DMS153 (cell line): ENCODE data around the gene PEPD.

Source experiments
- DNase-seq: peaks from one replicate; lab custom pipeline; 2025; lab: John Stamatoyannopoulos, UW

The PEPD gene

DNA sequence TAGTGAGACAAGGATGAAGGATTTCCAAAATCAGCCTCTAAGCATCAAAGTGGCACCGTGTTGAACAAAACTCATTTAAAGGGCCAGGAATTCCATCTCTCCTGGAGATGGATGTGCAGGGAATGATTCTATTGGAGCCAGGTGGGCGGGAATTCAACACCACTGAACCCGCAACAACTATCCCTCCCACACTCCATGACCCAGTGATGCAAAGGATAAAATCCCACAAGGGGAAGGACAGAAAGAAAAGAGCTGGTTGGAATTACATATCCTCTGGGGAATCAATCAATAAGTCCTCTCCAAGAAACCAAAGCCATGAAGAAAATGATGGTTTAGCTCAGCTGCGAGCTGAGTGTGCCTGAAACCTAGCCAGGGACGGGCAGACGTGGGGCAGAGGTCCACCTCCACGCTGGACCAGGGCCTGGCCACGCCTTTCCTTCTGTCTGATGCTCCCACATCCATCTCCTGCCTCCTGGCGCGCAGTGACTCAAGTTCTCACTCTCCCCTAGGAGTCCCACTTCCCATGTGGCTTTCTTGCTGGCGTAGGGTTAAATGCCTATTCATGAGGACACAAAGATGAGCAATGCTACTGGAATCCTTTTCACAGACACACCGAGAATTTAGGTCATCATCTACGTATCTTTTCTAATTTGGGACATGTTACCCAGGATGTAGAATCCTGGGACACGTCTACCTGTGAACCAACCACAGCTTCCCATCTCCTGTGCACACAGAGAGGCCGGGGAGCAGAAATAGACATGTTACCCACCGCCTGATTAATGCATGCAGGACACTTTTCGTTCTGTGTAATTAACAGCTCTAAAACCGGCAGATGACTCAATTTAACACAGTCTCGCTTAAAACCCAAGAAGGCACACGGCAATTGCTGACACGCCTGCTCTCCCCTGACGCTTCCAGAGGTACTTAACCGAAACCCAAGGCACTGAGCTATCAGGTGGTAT, 48.6 kb downstream of the PEPD start:
- DNase-seq, result no peak

- DNase-seq, result no peak
Observed at GRCh38 chr19:33472226-33472625, 49.4 kb downstream of the PEPD start.

DNA sequence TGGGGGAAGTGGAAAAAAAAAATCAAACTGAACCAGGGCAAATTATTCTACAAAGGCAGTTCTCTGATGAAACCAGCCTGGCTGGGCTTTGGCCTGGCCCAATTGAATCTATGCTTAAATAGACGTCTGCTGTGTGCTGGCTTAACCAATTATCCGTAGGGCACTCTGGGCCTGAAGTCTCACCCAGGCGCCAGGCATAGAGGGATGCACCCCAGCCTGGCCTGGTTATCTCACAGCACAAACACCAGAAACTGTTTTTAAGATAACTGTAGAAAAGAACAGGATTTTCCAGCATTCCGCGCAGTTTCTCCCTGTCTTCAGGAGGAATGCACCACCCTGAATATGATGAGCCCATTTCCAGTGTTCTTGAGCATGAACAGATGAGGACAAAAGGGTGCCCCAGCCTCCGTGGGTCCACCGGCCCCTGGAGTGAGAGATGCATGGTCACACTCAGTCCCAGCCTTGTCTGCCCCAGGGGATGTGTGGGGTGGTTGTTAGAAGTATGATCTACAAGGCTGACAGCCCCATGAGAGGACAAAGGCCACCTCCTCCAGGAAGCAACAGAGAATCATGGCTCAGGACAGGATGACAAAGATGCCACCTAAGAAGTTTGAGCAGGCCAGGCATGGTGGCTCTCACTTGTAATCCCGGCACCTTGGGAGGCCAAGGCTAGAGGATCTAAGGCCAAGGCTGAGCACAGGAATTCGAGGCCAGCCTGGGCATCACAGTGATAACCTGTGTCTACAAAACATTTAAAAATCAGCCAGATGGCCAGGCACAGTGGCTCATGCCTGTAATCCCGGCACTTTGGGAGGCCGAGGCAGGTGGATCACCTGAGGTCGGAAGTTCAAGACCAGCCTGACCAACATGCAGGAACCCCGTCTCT, 50.2 kb downstream of the PEPD start:
- DNase-seq, result no peak

DNA sequence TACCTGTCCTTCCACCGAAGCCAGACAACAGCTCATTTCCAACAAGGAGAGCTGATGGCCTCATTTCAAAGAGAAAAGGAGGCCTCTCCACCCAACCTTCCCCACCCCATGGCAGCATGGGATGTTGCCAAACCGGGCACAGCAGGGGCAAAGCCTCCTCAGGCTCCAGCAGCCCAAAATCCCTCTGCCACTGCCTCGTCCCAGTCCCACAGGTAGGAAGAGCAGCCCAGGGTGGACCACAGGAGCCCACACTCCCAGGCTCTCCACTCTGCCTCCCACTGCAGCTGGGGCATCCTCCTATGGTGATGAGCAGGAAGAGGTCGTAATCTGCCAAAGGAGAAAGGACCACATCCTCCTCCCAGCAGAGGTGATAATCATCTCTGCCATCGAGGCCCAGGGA, 50.9 kb downstream of the PEPD start:
- no peak for DNase-seq

DNA sequence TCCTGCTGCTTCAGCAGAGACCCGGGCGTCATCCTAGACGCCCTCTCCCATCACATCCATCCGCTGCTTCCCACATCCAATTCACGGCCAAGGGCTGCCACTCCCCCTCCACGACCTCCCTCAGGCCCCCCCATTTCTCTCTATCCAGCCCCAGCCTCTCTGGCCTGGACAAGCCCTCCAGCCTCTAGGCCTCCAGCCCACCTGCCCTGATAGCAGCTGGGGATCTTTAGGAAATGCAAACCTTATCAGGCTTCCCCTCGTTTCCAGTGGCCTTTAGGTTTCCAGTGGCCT, 51.6 kb downstream of the PEPD start:
- DNase-seq, result no peak

- DNase-seq, result no peak
Observed at GRCh38 chr19:33469171-33470039, 52.2 kb downstream of the PEPD start.

GRCh38 chr19:33468361-33469170, 53.0 kb downstream of the PEPD start:
- DNase-seq, result no peak

DNA sequence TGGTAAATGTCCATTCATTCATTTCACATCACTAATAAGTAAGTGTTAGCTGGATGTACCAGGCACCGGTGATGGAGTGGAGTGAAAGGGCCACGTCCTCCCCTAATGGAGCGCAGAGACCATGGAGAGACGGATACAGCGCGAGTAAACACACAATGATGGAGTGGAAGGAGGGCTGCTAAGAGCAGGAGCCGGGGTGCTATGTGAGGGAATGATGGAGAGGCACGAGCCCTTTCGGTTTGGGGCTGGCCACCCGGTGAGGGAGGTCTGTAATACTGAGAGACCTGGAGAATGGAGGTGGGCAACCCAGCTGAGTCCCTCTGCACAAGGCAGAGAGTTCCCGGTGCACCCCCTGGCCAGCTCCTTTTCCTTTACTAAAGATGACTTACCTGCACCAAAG, 53.7 kb downstream of the PEPD start:
- DNase-seq, result no peak

DNA sequence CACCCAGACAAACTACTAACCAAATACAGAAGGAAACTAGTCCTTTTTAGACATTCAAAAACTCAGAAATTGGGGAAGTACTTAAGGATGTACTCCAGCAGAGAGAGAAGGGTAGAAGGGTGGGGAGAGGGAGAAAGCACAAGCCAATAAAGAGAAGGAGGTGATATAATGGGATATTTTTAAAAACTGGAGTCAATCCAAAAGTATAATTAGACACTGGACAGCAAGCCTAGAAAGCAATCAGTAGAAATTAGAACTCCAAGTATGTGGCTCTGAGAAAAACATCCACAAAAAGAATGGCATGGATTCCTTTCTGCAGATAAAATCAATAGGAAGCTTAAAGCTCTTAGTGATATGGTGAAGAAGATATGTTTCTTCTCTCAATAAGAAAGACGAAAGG, 55.8 kb downstream of the PEPD start:
- DNase-seq, result no peak

DNA sequence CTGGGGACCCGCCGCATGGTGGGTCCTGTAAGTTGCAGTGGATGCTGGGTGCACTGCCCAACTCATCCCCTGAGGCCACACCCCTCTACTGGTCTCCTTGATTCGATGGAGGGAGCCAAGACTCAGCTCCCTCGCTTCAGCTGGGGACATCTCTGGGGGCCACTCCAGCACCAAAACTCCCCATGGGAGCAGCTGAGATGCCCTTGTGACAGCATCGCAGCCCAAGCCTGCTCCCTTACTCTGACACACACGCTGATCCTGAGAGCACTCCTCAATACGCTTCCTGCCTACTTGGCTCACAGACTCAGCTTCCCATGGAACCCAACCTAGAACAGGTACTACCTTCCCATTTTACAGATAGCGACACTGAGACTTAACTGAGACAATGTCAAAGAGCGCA, 56.2 kb downstream of the PEPD start:
- DNase-seq, result no peak

DNA sequence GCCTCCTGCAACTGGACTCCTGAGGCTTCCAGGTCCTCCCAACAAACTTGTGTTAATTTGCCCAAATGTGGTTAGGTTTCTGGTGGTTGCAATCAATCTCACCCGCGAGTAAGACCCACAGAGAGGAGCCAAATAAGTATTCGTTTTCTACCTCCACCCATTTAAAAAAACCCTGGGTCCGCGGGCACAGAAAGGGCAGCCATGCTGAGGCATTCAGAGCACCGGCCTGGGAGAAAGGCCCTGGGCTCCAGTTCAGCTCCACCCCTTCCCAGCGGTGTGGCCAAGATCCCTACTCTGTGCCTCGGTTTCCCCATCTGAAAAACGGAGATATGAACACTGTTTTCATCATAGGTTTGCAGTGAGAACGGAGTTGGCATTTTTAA, 56.9 kb downstream of the PEPD start:
- DNase-seq, result no peak

DNA sequence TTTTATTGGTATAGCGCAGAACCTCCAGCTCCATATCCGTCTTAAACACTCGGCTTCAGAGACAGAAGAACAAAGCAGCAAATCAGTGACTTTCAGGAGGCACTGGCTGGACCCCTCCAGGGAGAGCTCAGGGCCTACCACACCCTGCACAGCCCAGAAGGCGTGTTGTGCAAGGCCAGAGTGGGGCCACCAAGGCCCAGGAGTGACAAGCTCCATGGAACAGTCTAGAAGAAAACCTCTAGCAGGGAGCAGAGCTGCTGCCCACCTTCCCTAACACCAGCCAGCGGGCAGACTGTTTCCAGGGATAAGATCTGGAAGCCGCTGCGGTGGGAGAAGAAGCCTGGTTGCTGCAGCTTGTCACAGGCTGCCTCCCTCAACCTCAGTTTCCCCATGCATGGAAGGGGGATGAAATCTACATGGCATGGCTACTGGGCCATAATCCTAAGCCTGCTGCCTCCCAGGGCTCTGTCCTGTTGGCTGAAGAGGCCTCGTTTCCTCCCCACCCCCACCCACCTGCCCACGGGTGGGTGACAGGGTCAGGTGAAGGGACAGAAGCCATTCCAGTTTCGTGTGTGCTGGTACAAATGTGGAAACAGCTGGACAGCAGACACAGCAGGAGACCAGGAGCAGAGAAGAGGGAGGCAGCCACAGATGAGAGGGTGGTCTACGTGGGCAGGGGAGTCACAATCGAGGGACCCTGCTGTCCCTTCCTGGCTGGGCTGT, 57.4 kb downstream of the PEPD start:
- no peak for DNase-seq

DNA sequence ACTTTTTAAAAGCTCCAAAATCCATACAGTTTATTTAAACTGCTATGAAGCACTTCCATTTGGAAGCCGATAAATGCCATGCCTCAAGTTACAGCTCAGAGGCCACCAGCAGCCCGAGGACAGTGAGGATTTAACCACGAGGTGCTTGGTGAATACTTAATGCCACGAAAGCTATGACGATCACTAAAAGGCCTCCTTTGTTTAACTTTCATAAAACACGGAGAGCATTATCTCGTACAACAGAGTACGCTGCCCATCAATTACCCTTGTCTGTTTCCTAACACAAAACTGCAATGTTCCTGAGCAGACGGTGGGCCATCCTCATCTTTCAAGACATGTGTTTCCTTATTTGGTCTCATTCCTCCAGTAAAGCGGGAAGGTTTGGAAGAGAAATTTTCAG, 58.4 kb downstream of the PEPD start:
- no peak for DNase-seq

DNA sequence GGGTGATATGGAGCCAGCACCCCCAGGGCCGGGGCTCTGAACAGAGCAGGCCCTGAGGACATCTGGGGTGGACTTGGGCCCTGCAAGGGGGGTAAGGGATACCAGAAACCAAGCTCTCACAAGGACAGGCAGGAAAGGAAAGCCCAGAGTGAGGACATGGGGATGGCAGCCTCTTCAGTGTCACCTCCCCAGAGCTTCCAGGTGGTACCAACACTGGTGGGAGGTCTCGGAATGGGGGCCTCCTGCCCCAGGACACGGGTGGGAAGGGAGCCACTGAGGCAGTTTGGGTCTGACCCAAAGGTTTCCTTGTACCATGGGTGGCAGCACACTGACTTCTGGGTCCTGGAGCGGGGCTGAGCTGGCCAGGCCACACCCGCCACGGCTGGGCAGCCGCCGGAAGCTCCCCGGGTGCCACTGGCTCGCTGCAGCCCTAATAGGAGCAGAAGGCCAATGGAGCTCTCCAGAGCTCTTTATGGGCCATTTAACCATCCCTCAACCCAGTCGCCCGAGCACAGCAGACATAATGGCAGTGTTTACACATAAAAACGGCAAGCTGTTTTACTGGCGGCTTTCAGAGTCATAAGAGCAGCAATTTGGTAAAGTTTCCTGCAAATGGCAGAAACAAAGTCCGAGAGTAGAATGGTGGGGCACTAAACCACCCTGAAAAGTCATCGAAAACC, 59.3 kb downstream of the PEPD start:
- DNase-seq, result peak; percentile 5

DNA sequence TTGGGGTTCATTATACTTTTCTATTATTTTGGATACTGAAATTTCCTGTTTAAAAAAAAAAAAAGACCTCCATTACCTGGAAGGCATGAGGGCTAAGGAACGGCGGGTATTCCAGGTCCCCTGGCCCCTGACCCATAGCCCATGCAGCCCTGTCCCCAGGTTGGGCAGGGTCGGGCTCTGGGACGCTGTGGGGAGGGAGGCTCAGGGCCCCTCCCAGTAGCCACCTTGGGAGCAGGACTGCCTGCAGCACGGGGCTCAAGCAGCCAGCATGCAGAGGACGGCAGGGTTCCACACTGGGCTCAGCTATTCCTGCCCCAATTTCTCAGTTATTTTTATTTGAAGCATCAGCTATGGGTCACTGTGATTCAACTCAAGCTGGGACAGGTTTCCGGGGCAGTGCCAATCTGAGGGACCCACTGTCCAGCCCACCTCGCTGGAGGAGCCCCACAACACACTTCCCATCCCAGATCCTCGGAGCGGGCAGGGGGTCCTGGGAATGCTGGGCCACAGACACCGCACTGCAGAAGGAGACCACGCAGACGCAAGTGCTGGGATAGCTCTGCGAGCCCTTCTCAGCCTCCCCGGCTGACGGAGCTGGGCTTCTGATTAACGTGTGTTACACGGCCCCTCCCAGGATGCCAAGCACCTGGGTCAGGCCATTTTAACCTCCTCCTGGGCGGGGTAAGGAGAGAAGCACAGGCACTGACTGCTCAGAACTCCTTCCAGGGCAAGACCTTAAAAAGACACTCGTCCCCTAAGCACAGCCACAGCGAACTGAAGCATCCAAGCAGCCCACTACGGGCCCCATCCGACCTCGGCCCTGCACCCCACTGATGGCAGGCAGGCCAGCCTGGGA, 60.1 kb downstream of the PEPD start:
- no peak for DNase-seq

DNA sequence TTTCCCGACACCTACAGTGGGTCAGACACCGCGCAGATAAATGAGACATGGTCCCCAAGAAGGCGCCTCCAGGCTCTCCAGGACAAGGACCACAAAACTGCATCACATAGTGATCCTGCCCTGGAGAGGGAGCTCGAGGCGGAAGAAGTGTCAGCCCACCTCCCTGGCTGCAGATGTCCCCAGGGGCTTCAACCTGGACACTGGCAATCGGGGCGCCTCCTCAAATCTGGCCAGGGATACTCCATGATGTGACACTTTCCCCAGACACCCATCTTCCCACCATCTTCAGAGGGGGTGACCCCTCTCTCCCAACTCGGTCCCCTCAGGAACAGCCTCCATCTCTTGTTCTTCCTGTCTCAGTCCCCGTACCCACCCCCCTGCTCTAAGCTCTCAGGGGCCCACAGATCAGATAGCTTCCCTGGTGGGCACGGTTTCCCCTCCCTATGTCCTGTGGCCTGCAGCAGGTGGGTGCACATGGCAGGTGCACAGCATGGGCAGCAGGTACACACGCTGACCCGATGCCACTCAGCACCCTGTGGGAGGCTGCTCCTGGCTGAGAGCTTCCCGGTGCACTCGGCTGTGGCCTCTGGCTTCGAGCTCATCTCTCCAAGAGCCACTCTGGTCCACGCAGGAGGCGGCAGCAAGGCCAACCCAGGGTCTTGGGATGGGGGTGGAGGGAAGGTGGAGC, 61.2 kb downstream of the PEPD start:
- no peak for DNase-seq

DNA sequence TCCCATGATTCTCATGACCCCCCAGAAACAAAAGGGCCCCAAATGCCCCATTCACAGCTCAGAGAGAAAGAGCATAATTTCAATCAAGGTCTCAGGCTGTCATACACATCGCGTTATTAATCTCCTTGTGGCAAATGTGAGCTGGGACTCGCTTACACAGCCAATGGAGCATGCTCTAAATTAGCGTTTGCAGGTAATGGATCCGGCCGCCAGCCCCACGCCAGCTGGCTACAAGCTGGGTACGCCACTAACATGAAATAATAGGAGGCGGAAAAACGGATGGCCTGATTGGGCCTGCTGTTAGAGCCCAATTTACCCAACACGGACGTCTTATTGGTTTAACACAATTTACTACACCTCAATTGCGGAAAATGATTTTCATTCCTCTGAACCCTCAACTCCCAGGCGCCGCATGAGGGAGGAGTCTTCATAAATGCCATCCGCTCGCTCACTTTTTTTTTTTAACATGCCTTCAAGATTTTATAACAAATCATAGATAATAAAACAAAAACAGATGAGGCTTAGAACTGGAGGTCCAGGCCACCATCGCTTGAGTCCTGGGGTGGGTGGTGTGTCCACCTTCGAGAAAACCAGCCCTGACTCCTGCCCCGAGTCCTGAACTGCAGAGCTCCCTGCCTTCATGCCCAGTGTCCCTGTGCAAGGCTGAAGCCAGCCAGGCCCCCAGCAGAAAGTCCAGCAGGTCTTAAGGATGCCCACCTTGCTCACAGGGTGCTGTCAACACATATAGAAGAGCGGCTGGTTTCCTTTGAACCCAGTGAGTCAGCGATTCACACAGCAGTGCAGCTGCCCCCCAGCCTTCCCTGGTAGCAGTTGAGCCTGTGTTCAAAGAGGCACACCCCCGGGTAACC, 62.1 kb downstream of the PEPD start:
- no peak for DNase-seq

DNA sequence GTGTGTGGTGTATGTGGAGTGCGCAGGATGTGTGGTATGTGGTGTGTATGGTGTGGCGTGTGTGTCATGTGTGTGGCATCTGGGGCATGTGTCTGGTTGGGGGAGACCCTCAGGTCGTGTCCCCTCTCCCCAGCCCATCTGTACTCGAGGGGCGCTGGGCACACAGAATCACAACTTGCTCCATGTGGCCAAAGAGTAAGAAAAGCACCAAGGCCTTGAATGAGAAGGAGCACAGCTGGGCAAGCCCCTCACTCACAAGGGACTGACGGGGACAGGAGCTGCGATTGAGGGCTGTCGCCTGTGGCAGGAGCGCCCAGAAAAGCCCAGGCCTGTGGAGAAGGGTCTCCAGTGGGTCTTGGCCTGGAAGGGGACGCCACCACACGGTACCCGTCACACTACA, 62.8 kb downstream of the PEPD start:
- DNase-seq, result no peak
